Right renal cortex interstitium (tissue), 3 donors: ENCODE data around the gene SYCN. TPM values are rescaled to one million over a fixed set of nuclear protein-coding genes. Genes with fewer than 3 reads are reported as not detected.
"Not testable (repeated sequence)": the region's sequence is repeated elsewhere in the genome, so short reads cannot be mapped to it uniquely, and the experiment has no call there.

Source experiments
- DNase-seq, 3 donors: peaks; one replicate each; pipeline ENCODE4 v3.0.0-alpha.2; 2013; ENCODE audit warnings: low read depth in 3 of 3, low spot score in 2 of 3
- polyA plus RNA-seq, 3 donors: library from polyadenylated mRNA; unstranded; fragments of 120-200 nt; gene quantifications; one replicate each; pipeline ENCODE4 v1.2.1, GENCODE V29; 2013; ENCODE audit not compliant: insufficient read length in 3 of 3

The SYCN gene
- not detected for polyA plus RNA-seq

GRCh38 chr19:39203372-39204341 is at the start of gene SYCN:
TSS of gene SYCN (minus strand) at chr19:39204263. CDS start at chr19:39204254, 9 bp downstream.
- DNase-seq: no peak

GRCh38 chr19:39253374-39254149 is 49.5 kb upstream of the SYCN start:
- DNase-seq: no peak

GRCh38 chr19:39252458-39252857 is 48.4 kb upstream of the SYCN start:
- no peak for DNase-seq

- DNase-seq: no peak
These were observed 47.8 kb upstream of the SYCN start for GRCh38 chr19:39251846-39252245.

GRCh38 chr19:39251081-39251480 is 47.0 kb upstream of the SYCN start:
- no peak for DNase-seq

- DNase-seq: no peak
These were observed 44.7 kb upstream of the SYCN start, which contains the start of gene IFNL4 for GRCh38 chr19:39248806-39249205. TSS of gene IFNL4 (minus strand) at chr19:39248856.

- DNase-seq: no peak
These were observed 43.9 kb upstream of the SYCN start for GRCh38 chr19:39247701-39248664.

- DNase-seq: no peak
These were observed 43.0 kb upstream of the SYCN start for GRCh38 chr19:39246951-39247669.

GRCh38 chr19:39245166-39245565 is 41.1 kb upstream of the SYCN start:
- DNase-seq: not testable (repeated sequence)

- DNase-seq: not testable (repeated sequence)
These were observed 40.5 kb upstream of the SYCN start, which contains the start of gene IFNL3 for GRCh38 chr19:39244410-39245100. TSS of gene IFNL3 (minus strand) at chr19:39245006. CDS start at chr19:39244967, 39 bp downstream.

- DNase-seq: not testable (repeated sequence)
These were observed 39.7 kb upstream of the SYCN start for GRCh38 chr19:39243741-39244140.

GRCh38 chr19:39240421-39240820 is 36.4 kb upstream of the SYCN start:
- no peak for DNase-seq

- no peak for DNase-seq
These were observed 34.9 kb upstream of the SYCN start for GRCh38 chr19:39238944-39239343.

GRCh38 chr19:39238209-39238608 is 34.1 kb upstream of the SYCN start:
- no peak for DNase-seq

- DNase-seq: no peak
These were observed 33.4 kb upstream of the SYCN start for GRCh38 chr19:39237200-39238184.

GRCh38 chr19:39236527-39236926 is 32.5 kb upstream of the SYCN start:
- DNase-seq: no peak

GRCh38 chr19:39232708-39233107 is 28.6 kb upstream of the SYCN start:
- no peak for DNase-seq
